ENCODE data around the gene OR52E8. TPM values are rescaled to one million over a fixed set of nuclear protein-coding genes. Genes with fewer than 3 reads are reported as not detected.

OR52E8 gene
- total RNA-seq, 1 donor from 2014 or later, result not detected

DNA sequence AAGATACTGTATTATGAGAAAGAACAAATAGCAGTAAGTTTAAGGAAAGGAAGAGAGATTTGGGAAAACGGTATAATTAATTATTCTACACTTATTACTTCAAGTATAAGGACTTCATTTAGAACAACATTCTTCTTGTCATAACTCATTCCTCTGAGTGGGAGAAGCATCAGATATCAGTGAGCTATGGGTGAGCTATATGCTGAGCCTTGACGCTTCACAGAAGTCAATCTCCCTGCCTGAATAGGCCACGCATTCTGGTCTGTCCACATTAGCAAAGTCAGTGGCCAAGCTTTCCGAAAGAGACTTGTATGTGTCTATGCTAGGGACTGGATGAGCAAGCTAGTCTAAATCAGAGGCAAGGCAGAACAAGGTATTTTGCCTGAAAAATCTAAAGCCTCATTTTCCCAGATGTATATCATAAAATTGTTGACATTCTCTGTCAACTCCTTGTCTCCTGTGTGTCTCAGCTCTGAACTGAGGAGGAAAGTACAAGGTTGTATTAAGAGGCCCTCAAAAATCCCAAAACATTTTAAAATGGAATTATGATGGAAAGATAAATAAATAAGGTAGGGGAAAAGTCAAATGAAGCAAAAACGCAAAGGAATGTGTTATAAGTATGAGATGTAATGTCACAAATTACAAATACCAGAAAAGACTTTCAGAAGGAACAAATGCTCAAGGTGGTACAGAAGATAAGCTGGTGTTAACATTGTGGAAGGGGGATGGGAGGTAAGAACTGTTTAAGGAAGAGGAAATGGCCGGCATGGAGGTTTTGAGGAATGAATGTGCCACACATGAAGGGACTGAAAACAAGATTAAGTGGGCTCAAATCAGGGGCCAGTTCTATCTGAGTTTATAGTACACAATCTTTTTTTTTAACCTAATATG is 47.3 kb downstream of the OR52E8 start:
- no peak for DNase-seq (ENCODE audit: low spot score)
- intact Hi-C loops (cut with DNase I), result loop anchor here (5.0 kb wide), 2 partner anchors 208 to 333 kb away; no protein-coding TSS in a partner anchor

DNA sequence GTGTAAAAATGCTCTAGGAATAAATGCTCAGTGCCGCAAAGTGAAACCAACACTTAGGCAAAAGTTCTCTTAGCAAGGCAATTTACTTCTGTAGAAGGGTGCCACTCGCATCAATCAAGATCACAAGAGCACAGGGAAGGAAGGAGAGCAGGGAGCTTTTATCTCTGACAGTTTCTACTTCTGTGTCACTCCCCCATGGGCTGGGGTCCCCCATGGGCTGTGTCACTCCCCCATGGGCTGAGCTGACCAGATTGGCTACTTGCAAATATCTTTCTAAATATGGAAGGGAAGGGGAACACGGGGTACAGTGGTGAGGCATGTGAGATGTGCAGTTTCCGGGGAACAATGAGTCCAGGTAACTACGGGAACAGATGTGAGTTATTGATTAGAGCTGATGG is 48.4 kb downstream of the OR52E8 start:
- no peak for DNase-seq (ENCODE audit: low spot score)
- intact Hi-C loops (cut with DNase I), result loop anchor here (5.0 kb wide), 2 partner anchors 207 to 332 kb away; no protein-coding TSS in a partner anchor

DNA sequence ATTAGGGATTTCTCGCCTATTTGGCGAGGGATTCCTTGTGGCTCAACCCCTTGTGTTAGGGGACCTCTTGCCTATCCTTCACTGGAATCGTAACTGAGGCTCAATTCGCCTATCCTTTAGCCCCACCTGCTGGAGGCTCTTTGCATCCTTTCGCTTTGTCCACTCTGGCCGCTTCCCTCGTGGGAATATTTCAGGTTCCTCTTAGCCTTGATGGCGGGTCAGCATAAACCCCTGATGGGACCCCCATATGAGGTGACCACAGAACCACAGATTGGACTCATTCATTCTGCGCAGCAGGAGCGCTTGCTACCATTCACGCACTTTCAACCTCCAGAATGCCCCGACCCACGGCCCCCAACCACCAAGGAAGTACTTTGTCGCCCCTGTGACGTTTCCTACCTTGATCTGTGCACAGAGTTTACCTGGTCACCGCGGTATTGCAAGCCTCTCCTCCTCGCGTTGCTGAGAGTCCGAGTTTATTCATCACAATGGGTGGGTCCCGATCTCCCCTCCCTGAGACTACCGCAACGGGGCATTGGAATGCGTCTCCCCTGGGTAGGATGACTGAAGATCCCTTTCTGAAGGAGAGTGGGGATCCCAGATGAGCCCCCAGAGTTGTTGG is 48.9 kb downstream of the OR52E8 start, which contains the start of gene OR52N2:
Gene OR52N2, plus strand, starts transcription at position 425 of the 622 bp plus-strand sequence. CDS start 11,412 bp downstream, outside the sequence.
- intact Hi-C loops (cut with DNase I), result loop anchor here (5.0 kb wide), 2 partner anchors 206 to 331 kb away; no protein-coding TSS in a partner anchor
- DNase-seq (ENCODE audit: low spot score), result peak; percentile 84

DNA sequence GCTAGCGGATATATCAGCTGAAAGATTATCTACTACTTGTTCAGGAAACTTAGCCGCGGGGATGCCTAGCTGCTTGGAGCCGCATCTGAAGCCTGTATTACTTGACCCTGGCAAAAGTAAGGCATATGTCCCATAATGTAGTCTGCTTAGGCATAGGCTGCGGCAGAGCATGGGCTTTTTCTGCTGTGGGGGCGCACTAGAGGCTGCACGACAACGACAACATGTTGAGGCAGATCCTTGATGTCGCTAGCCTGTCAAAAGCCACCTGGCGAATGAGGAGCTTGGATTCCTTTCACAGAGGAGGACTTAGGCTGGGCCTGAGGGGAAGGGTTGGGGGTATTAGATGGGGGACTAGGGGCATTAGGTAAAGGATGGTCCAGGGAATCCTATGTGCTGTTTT is 49.9 kb downstream of the OR52E8 start:
- intact Hi-C loops (cut with DNase I), result loop anchor here (5.0 kb wide), 2 partner anchors 205 to 330 kb away; no protein-coding TSS in a partner anchor
- DNase-seq (ENCODE audit: low spot score), result no peak

Other genes starting within 250 kb of the OR52E8 start
- gene TRIM34, start 232.7 kb downstream of the OR52E8 start, total RNA-seq, result 2.3 TPM
- 6.4 TPM for gene TRIM5, start 172.6 kb downstream of the OR52E8 start, total RNA-seq
- gene TRIM22, start 167.9 kb downstream of the OR52E8 start, total RNA-seq, result 16.1 TPM
- not detected for gene OR56B1, start 121.2 kb downstream of the OR52E8 start, total RNA-seq
- gene OR52N4, start 103.4 kb downstream of the OR52E8 start, total RNA-seq, result not detected
- gene OR52N5, start 74.3 kb downstream of the OR52E8 start, total RNA-seq, result not detected
- not detected for gene OR52N1, start 66.4 kb downstream of the OR52E8 start, total RNA-seq
- gene OR52N2, start 48.8 kb downstream of the OR52E8 start, total RNA-seq, result not detected
- not detected for gene OR52E6, start 15.8 kb downstream of the OR52E8 start, total RNA-seq
- gene OR52E4, start 22.9 kb upstream of the OR52E8 start, total RNA-seq, result not detected
- gene OR52E5, start 35.5 kb upstream of the OR52E8 start, total RNA-seq, result not detected
- not detected for gene OR56A3, start 84.6 kb upstream of the OR52E8 start, total RNA-seq
- not detected for gene OR56A5, start 110.8 kb upstream of the OR52E8 start, total RNA-seq
- not detected for gene OR52L1, start 129.3 kb upstream of the OR52E8 start, total RNA-seq
- not detected for gene OR56A4, start 149.3 kb upstream of the OR52E8 start, total RNA-seq
- not detected for gene OR56A1, start 173.1 kb upstream of the OR52E8 start, total RNA-seq
- gene OR56B4, start 250.0 kb upstream of the OR52E8 start, total RNA-seq, result not detected